K562 (cell line): ENCODE data around the gene HOXB13. TPM values are rescaled to one million over a fixed set of nuclear protein-coding genes. Genes with fewer than 3 reads are reported as not detected.
A peak's percentile ranks its signal among the peaks of the same experiment; 100 is the strongest.

Source experiments
- ATF2 ChIP-seq: sonication (generic); formaldehyde crosslinking; IDR thresholded peaks from 2 replicates; pipeline ENCODE4 v1.8.1; 2022; ENCODE audit warnings: missing genetic modification reagents
- BRF2 ChIP-seq: IDR thresholded peaks from 3 replicates; pipeline ENCODE4 v1.6.1; 2011; ENCODE audit warnings: borderline replicate concordance, mild to moderate bottlenecking; ENCODE audit not compliant: insufficient read length, insufficient read depth
- CBFB ChIP-seq: sonication (generic); formaldehyde crosslinking; IDR thresholded peaks from 2 replicates; pipeline ENCODE4 v1.4.0; 2020; ENCODE audit warnings: mild to moderate bottlenecking, missing genetic modification reagents
- CBX8 ChIP-seq: fragments of 200-600 bp; sonication (generic); IDR thresholded peaks from 2 replicates; pipeline ENCODE4 v1.6.1; 2012; ENCODE audit warnings: borderline replicate concordance, mixed run types, low read depth, mild to moderate bottlenecking, moderate library complexity, mixed read lengths, low read length, control low read depth, inconsistent platforms; ENCODE audit not compliant: poor library complexity, severe bottlenecking; ENCODE audit errors: extremely low read depth
- CREB1 ChIP-seq, 2 experiments: sonication (generic) in 1 of 2; formaldehyde crosslinking in 1 of 2; IDR thresholded peaks; 2 replicates each; pipeline versions ENCODE4 v1.6.1 to v1.8.0; 2012 to 2022; ENCODE audit warnings: inconsistent platforms in 1 of 2, mild to moderate bottlenecking in 1 of 2, missing genetic modification reagents in 1 of 2, moderate library complexity in 1 of 2
- EHMT2 ChIP-seq: fragments of 450-650 bp; IDR thresholded peaks from 2 replicates; pipeline ENCODE4 v1.6.1; 2018; ENCODE audit warnings: antibody characterized with exemption
- GTF2A2 ChIP-seq: IDR thresholded peaks from 2 replicates; pipeline ENCODE4 v1.6.1; 2016; ENCODE audit warnings: mild to moderate bottlenecking, missing genetic modification characterization, missing compliant biosample characterization
- JUND ChIP-seq, 2 experiments: IDR thresholded peaks; 2 replicates in 1 of 2; 3 replicates in 1 of 2; pipeline ENCODE4 v1.6.1; 2011; ENCODE audit warnings: borderline replicate concordance in 2 of 2, low read depth in 2 of 2, low read length in 2 of 2, improper control_type of control experiment in 1 of 2, missing biosample characterization in 1 of 2, missing genetic modification characterization in 1 of 2, missing genetic modification reagents in 1 of 2
- LCOR ChIP-seq: sonication (generic); formaldehyde crosslinking; IDR thresholded peaks from 2 replicates; pipeline ENCODE4 v1.8.0; 2022; ENCODE audit warnings: mild to moderate bottlenecking, missing genetic modification reagents
- MNT ChIP-seq, 2 experiments: fragments of 450-650 bp; conservative IDR thresholded peaks; 2 replicates each; pipeline ENCODE4 v1.6.1; 2017; ENCODE audit warnings: mild to moderate bottlenecking in 2 of 2, moderate library complexity in 2 of 2
- PHTF2 ChIP-seq: fragments of 250-450 bp; sonication (Bioruptor Pico); IDR thresholded peaks from 2 replicates; pipeline ENCODE4 v1.5.0; 2021; ENCODE audit warnings: mild to moderate bottlenecking
- SLC30A9 ChIP-seq: fragments of 250-450 bp; sonication (Bioruptor Pico); IDR thresholded peaks from 2 replicates; pipeline ENCODE4 v1.8.0; 2022; ENCODE audit warnings: mild to moderate bottlenecking, moderate library complexity
- SMARCA5 ChIP-seq: fragments of 450-650 bp; IDR thresholded peaks from 2 replicates; pipeline ENCODE4 v1.6.1; 2016
- SRF ChIP-seq, 2 experiments: fragments of 250-450, 450-650 bp in 1 of 2; sonication (Bioruptor Pico) in 1 of 2; sonication (generic) in 1 of 2; formaldehyde crosslinking; IDR thresholded peaks; 2 replicates each; pipeline versions ENCODE4 v1.5.0 to v1.5.1; 2020 to 2022; ENCODE audit warnings: mild to moderate bottlenecking in 1 of 2, missing genetic modification reagents in 1 of 2
- STAT5B ChIP-seq: fragments of 250-450 bp; sonication (Bioruptor Pico); IDR thresholded peaks from 2 replicates; pipeline ENCODE4 v1.8.0; 2021; ENCODE audit warnings: mild to moderate bottlenecking, inconsistent platforms
- ZFP36 ChIP-seq: fragments of 150-350 bp; IDR thresholded peaks from 2 replicates; pipeline ENCODE4 v1.6.1; 2018; ENCODE audit warnings: low read length, low read depth; ENCODE audit not compliant: partially characterized antibody
- polyA plus RNA-seq, 8 experiments: library from polyadenylated mRNA; depleted of rRNA in 4 of 8; stranded (reverse) in 5 of 8; unstranded in 3 of 8; fragments of >200 nt; fragmentation: Nextera tagmentation in 2 of 8; fragmentation: Illumina TruSeq in 1 of 8; extraction: Ambion mirVana in 2 of 8; extraction: Trizol in 1 of 8; gene quantifications; 2 replicates each; pipeline versions ENCODE4 v1.2.1 to v1.2.3, GENCODE V29; 2011 to 2014; ENCODE audit warnings: inconsistent platforms in 1 of 8, missing spikeins in 1 of 8
- total RNA-seq, 7 experiments: library from RNA; depleted of rRNA in 6 of 7; stranded (reverse); fragments of >200 nt in 6 of 7; fragmentation: Illumina TruSeq in 2 of 7; extraction: Trizol in 2 of 7; gene quantifications; 2 replicates each; pipeline versions ENCODE4 v1.2.1 to v1.2.3, GENCODE V29; 2011 to 2021; ENCODE audit warnings: low replicate concordance in 1 of 7

HOXB13 gene
- total and polyA plus RNA-seq, 9 of the 15 experiments (the other 6 are each of a cell fraction or from before 2014, with no cell fraction given) = not detected

- TF ChIP-seq EHMT2 (no peak), CREB1 (IDR thresholded peaks at IDR 0.05) (no peak), CREB1 (CRISPR knock-in tag; IDR thresholded peaks at IDR 0.05) (no peak), JUND (IDR thresholded peaks at IDR 0.05; ENCODE audit: borderline replicate concordance, low read depth, low read length) (no peak), JUND (tag; IDR thresholded peaks at IDR 0.05; ENCODE audit: borderline replicate concordance, low read depth, low read length) (no peak), STAT5B (CRISPR knock-in tag) (no peak), MNT (conservative IDR thresholded peaks at IDR 0.05) (no peak), LCOR (CRISPR knock-in tag) (no peak), ZFP36 (peak; percentile 15), GTF2A2 (tag) (no peak), CBFB (no peak), SLC30A9 (CRISPR knock-in tag) (no peak), SRF (CRISPR knock-in tag; IDR thresholded peaks at IDR 0.05) (no peak), PHTF2 (CRISPR knock-in tag) (no peak), BRF2 (no peak), CBX8 (peak; percentile 78), SMARCA5 (no peak), ATF2 (no peak)
- TF ChIP-seq, all 486 proteins: peak for 5
Measured at GRCh38 chr17:48726114-48726915, 2.2 kb downstream of the HOXB13 start (continued).
